ENCODE data around the gene ST14.
A peak's percentile ranks its signal among the peaks of the same experiment; 100 is the strongest.

The ST14 gene

GRCh38 chr11:130150790-130151189, 8.8 kb upstream of the ST14 start:
- TF ChIP-seq CTCF (conservative IDR thresholded peaks at IDR 0.05; ENCODE audit: control insufficient read depth, insufficient read depth, low read depth, low read length), result no peak
- H3K4me3 ChIP-seq (ENCODE audit: control insufficient read depth, low read depth, low read length), result no peak overlapping the region
- DNase-seq (ENCODE audit: low read depth), result no peak

GRCh38 chr11:130151196-130151595, 8.4 kb upstream of the ST14 start:
- no peak for TF ChIP-seq CTCF (conservative IDR thresholded peaks at IDR 0.05; ENCODE audit: control insufficient read depth, insufficient read depth, low read depth, low read length)
- DNase-seq (ENCODE audit: low read depth), result no peak

GRCh38 chr11:130156108-130157022, 3.2 kb upstream of the ST14 start:
- no peak for TF ChIP-seq CTCF (conservative IDR thresholded peaks at IDR 0.05; ENCODE audit: control insufficient read depth, insufficient read depth, low read depth, low read length)
- peak; percentile 75 for DNase-seq (ENCODE audit: low read depth)
- no peak overlapping the region for H3K4me3 ChIP-seq (ENCODE audit: control insufficient read depth, low read depth, low read length)

More at GRCh38 chr11:130151196-130151595, 8.4 kb upstream of the ST14 start:
- no peak overlapping the region for H3K4me3 ChIP-seq (ENCODE audit: control insufficient read depth, low read depth, low read length)

GRCh38 chr11:130157101-130157500, 2.5 kb upstream of the ST14 start:
- H3K4me3 ChIP-seq (ENCODE audit: control insufficient read depth, low read depth, low read length), result no peak overlapping the region
- peak; percentile 35 for DNase-seq (ENCODE audit: low read depth)
- no peak for TF ChIP-seq CTCF (conservative IDR thresholded peaks at IDR 0.05; ENCODE audit: control insufficient read depth, insufficient read depth, low read depth, low read length)

- no peak for TF ChIP-seq CTCF (conservative IDR thresholded peaks at IDR 0.05; ENCODE audit: control insufficient read depth, insufficient read depth, low read depth, low read length)
Measured at GRCh38 chr11:130157840-130158239, 1.7 kb upstream of the ST14 start.

GRCh38 chr11:130159139-130159538, 443 bp upstream of the ST14 start:
- TF ChIP-seq CTCF (conservative IDR thresholded peaks at IDR 0.05; ENCODE audit: control insufficient read depth, insufficient read depth, low read depth, low read length), result no peak
- DNase-seq (ENCODE audit: low read depth), result no peak
- no peak overlapping the region for H3K4me3 ChIP-seq (ENCODE audit: control insufficient read depth, low read depth, low read length)

More at GRCh38 chr11:130157840-130158239, 1.7 kb upstream of the ST14 start:
- no peak overlapping the region for H3K4me3 ChIP-seq (ENCODE audit: control insufficient read depth, low read depth, low read length)
- no peak for DNase-seq (ENCODE audit: low read depth)
